HG02852 (cell line): Measurements from ENCODE around the gene ENDOU.

Experiments
- ATAC-seq: cut with Tn5 transposase; IDR thresholded peaks from one replicate; pipeline ENCODE4 v1.9.1; 2021; ENCODE audit warnings: mild to moderate bottlenecking, moderate library complexity; ENCODE audit not compliant: unreplicated experiment

ENDOU gene

GRCh38 chr12:47744778-47745436 lies 19.6 kb upstream of the ENDOU start:
- no peak for ATAC-seq

GRCh38 chr12:47744005-47744651 lies 18.8 kb upstream of the ENDOU start:
- no peak for ATAC-seq

- ATAC-seq: no peak
Measured at GRCh38 chr12:47743311-47743860, 18.1 kb upstream of the ENDOU start.

DNA sequence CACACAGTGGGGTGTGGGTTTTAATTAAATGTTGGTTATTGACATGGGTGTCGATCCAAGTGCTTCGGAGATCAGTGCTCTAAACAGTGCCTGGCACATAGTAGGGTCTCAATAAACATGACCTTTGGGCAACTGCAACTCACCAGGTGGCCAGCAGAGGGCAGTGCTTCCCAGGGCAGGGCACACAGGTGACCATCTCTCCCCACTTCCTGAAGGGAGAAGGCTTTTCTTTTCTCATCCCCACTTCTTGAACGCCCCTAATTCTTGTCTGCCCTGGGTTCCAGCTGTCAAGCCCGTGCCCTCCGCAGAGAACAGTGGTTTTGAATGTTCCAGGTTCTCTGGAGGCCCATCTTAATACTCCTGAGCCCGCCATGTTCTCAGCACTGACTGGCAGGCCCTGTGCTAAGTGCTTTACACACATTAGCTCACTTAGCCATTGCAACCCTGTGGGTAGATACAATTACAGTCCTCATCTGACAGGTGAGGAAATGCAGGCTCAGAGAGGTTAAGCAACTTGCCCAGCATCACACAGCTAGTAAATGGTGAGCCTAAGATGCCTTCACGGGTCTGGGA lies 17.0 kb upstream of the ENDOU start:
- ATAC-seq: no peak

GRCh38 chr12:47741340-47741703 lies 16.0 kb upstream of the ENDOU start:
- ATAC-seq: no peak

DNA sequence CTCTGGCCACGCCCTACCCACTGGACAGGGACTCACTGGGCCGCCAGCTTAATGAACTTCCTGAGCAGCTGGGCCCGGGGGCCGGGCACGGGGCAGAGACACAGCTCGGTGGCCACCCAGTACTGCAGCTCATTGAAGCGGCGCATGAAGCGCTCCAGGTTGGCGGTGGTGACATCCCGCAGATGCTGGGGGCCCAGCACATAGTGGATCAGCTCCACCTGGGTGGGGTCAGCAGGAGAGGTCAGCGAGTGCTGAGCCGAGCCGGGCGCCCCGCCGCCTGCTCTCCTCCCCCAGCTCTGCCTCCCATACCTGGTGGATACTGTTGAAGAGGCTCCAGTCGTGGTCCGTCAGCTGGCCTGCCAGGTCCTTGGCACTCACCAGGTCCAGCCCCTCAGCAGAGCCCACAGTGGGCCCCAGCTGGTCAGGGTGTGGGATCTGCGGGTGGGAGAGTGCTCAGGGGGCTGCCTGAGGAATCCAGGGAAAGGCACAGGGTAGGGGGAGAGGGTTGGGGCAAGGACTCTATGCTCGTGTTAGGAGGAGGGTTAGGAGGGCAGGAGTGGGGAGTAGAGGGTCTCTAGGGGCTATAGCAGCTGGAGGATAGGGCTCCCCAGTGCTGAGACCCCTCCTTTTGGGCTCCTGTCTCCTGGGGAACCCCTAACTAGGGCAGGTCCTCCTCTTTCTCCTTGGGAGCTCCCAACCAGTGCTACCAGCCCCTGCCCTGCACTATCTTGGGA lies 15.5 kb upstream of the ENDOU start:
- peak; percentile 39 for ATAC-seq

DNA sequence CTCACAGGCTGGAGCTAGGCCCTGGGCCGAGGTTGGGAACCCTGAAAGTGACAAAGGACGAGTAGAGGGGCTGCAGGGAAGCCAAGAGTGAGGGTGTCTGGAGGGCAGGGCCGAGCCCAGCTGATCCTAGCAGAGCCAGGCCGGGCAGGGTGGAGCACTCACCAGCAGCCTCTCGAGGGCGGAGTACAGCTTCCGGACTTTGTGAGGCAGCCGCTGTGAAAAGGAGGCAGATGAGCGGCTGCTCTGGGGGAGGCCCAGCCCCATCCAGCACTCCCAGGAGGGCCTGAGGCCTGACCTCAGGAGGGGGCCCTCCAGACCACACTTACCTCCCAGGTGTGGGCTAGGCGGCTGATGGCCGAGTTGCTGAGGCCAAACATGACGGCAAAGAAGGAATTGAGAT lies 14.7 kb upstream of the ENDOU start:
- peak; percentile 63 for ATAC-seq

DNA sequence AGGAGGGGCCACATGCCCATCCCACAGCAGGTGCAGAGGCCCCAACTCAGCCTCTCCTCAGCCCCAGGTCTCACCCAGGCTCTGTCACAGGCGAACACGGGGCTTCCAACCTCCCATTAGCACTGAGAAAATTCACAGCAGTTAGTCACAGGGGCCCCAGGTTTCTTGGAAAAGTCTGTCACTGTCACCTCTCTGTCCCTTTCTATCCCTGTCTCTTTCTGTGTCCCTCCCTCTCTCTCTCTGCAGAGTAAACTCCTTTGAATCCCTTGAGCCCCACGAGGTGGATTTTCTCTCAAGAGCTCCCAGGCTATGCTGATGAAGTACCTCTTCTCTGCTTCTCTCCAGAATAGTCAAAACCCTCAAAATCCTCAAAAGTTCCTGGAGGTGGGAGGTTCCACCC lies 14.0 kb upstream of the ENDOU start:
- no peak for ATAC-seq

DNA sequence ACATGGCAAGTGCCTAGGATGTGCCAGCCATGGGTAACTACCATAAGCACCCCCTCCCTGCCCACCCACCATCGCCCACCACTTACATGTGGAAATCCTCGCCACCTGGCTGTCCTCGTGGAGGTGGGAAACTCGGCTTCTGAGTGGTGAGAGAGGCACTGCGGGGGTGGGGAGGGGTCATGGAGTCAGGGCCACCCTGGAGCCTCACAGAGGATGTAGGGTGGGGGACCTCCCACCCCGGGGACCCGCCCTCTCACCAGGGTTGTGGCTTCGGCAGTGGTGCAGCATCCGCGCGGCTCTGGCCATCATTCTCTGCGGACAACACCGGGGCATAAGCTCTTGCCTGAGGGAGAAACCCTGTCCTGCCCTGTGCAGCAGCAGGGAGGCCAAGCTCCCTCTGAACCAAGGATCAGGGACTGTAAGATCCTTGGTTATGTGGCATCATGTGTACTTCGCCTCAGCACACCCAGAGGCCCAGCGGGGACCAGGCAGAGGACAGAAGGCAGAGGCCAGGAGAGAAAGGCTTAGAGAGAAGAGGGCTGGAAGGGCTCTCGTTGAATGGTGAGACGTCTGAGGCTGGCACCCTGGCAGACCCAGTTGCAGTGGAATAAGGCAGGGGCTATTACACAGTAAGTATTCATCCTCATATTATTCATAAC lies 12.8 kb upstream of the ENDOU start:
- no peak for ATAC-seq

GRCh38 chr12:47736877-47737676 lies 11.8 kb upstream of the ENDOU start:
- ATAC-seq: no peak

GRCh38 chr12:47736216-47736615 lies 10.9 kb upstream of the ENDOU start:
- no peak for ATAC-seq

DNA sequence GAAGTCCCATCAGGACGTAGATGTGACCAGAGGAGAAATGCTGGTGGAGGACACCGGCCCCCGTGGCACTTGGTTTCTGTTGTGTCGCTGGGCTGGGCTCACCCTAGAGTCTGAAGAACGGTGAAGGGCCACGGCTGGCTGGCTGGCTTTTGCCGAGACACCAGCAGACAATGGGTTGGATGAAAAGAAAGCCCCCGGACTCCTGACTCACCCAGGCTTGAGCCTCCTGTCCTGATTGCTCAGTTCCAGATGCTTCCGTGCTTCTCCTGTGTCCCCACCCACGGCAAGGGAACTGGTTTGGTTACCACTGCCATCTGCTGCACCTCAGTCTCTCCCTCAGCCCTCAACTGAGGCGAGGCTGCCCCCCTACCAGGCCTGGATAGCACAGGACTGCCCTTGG lies 10.4 kb upstream of the ENDOU start:
- ATAC-seq: no peak

- no peak for ATAC-seq
Measured at GRCh38 chr12:47734725-47735480, 9.6 kb upstream of the ENDOU start.

DNA sequence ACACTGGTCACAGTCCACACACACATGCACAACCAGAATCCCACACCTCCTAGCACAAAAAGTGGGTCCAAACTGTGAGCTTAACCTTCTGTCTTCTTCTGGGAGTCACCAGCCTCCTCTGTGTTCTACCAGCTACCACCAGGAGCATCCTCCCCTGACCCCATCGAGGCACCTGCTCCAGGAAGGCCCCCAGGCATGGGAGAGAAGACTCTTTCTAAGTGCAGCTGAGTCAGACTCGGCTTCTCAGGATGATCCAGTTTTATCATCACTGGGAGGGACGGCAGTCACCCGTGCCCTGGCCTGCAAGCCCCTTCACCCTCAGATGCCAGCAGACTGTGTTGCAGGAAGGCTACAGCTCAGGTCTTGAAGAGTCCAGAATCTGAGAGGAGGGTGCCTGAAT lies 7.9 kb upstream of the ENDOU start:
- ATAC-seq: no peak

DNA sequence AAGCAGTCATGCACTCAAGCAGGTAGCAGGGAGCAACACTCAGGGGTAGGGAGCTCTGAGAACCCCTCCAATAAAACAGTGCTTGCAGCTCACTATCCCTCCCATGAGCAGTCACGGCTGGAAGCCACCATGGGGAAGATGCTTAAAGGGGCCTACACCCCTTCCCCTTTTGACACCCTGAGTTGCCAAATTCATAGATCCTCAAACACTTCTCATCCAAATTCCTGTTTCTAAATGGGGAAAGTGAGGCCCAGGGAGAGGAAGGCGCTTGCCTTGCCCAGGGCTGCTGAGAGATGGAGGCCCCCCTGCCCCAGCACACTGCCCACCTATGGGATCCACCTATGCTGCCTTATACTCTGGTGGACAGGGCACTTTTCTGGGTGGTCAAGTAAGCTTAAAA lies 7.2 kb upstream of the ENDOU start:
- ATAC-seq: no peak

- ATAC-seq: no peak
Measured at GRCh38 chr12:47731723-47732122, 6.4 kb upstream of the ENDOU start.

DNA sequence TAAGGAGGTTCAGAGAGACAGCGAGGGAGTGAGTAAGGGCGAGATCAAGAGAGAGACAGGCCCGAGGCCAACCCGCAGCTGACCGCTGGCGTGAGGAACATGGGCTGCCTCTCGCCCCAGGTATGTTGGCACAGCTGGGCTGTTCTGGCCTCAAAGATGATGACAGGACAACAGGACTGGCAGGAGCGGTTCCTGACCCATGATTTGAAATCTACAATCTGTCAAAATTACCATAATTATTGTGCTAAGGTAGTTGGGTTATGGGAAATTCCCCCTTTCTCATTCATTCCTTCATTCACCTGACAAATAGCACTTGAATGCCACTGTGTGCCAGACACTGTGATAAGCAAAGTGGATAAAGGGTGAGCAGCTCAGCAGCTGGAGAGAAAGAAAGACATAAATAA lies 5.1 kb upstream of the ENDOU start:
- no peak for ATAC-seq

DNA sequence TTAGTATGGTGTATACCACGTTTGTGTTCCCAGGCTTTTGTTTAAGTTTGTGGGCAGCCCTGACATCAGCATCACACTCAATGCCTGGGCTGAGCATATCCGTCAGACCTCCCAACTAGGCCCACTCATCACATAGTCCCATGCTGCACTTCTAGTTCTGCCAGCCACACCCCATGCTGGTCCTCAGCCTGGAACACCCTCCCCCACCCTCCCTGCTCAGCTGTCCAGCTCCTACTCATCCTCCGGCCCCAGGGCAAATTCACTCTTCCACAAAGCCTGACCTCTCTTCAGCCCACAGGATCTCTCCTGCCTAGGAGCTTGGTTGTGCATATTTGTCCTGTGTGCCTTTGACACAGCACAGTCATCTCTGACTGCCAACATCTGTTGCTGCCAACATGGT lies 3.9 kb upstream of the ENDOU start:
- ATAC-seq: no peak

- ATAC-seq: peak; percentile 81
Measured at GRCh38 chr12:47725893-47726292, 603 bp upstream of the ENDOU start.
